ENCODE results near the gene SINHCAF. TPM values are rescaled to one million over a fixed set of nuclear protein-coding genes. Genes with fewer than 3 reads are reported as not detected.

SINHCAF gene
- total and polyA plus RNA-seq, 2 of the 8 experiments (the other 6 are each of a cell fraction or from before 2014, with no cell fraction given) = 138 to 576 TPM

DNA sequence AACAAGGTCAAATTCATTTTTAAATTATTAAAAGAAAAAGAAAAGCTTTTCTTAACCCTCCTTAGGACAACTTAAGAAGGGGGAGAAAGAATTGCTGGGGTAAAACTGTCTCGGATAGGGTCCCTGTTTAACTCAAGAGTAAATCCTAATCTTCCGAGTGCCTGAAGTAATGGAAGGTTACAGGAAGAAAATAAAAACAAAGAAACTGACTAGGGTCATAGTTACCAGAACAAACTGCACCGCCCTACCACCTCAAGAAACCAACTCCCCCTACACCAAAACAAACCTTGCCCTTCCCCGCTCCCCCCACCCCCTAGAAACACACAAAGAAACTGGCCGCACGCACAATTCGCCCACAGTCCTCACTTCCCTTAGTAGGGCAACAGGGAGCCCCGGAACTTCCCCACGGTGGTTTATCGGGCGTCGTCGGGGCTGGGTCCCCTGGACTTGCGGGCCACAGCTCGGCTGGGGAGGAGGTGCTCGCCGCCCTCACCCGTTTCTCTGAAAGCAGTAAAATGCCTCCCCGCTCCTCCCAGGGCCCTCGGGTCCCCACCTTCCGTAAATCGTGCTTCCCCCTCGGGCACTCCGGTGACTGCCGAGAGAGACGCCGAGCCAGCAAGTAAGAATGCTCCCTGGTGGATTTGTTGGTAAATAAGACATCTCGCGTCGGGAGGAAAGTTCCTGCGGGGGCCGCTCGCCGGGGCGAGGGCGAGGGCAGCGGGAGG, 2.4 kb downstream of the SINHCAF start:
- peak overlapping the region; percentile 95 to 99 (median 99) for H3K4me3 ChIP-seq (ENCODE audit: extremely low read depth in 1 of 4, insufficient read depth in 2 of 4, low read depth in 3 of 4, low read length in 4 of 4)
- peak overlapping the region; percentile 80; the same call in 1 of the 2 replicates for H2BK12ac ChIP-seq (ENCODE audit: low read depth, low read length)
- peaks cover 0 to 4% (median 0%) of the 10 kb centered on the region in 4 experiments; a peak in 2 of 8 replicates for H3K36me3 ChIP-seq (ENCODE audit: control insufficient read depth in 2 of 4, insufficient read depth in 4 of 4, low read length in 3 of 4)
- ChIA-PET POLR2A (ENCODE audit: partially characterized antibody) (interaction anchor here (0.6 to 6.3 kb wide), 23 partner anchors 9 to 559 kb away, joined by 3 to 85 read pairs (median 5); partner anchors contain the start of gene DENND5B), CTCF (ENCODE audit: partially characterized antibody) (interaction anchor here (0.6 kb wide), 1 partner anchor 148 kb away, joined by 3 read pairs; no protein-coding TSS in a partner anchor)
- peaks cover 68 to 83% of the 10 kb centered on the region in 2 experiments for H3K79me2 ChIP-seq (ENCODE audit: control insufficient read depth in 1 of 2, insufficient read depth in 2 of 2, low read length in 2 of 2)
- peaks cover 6 to 20% (median 13%) of the 10 kb centered on the region in 4 experiments; a peak in 6 of 7 replicates for H3K4me1 ChIP-seq (replicated peaks in 1 of 4; ENCODE audit: control insufficient read depth in 3 of 4, insufficient read depth in 4 of 4, low read length in 3 of 4)
- H3K18ac ChIP-seq (ENCODE audit: extremely low read depth, low read length) = peak overlapping the region; percentile 90
- peak overlapping the region; percentile 94 for H3K27ac ChIP-seq (ENCODE audit: low read depth, low read length)
- no peaks in the 10 kb centered on the region for H3K79me1 ChIP-seq (ENCODE audit: low read depth, low read length)
- H4K8ac ChIP-seq (ENCODE audit: extremely low read depth, insufficient read depth, low read length) = peak overlapping the region; percentile 98; the same call in 1 of the 2 replicates
- H3K9me3 ChIP-seq (ENCODE audit: insufficient read depth in 2 of 2, low read depth in 1 of 2, low read length in 1 of 2) = no peaks in the 10 kb centered on the region
- H4K91ac ChIP-seq (replicated peaks; ENCODE audit: insufficient read length, low read length) = peak overlapping the region; percentile 73
- no peak overlapping the region for H2BK120ac ChIP-seq (replicated peaks; ENCODE audit: low read depth, low read length)
- FAIRE-seq (no peak), DNase-seq (ENCODE audit: low read depth in 1 of 2, low spot score in 2 of 2) (peak in 1 of 2 experiments; percentile 67)
- H3K9ac ChIP-seq (replicated peaks in 1 of 4; ENCODE audit: extremely low read depth in 1 of 4, low read depth in 3 of 4, low read length in 3 of 4) = peak overlapping the region; percentile 98 to 99 (median 98)
- H2BK15ac ChIP-seq (ENCODE audit: low read length) = no peak overlapping the region
- H3K4me2 ChIP-seq (ENCODE audit: insufficient read depth in 1 of 2, low read depth in 2 of 2, low read length in 2 of 2) = peak overlapping the region; percentile 85 to 91
- no peaks in the 10 kb centered on the region for H3K27me3 ChIP-seq (replicated peaks in 1 of 4; ENCODE audit: control insufficient read depth in 3 of 4, extremely low read depth in 1 of 4, insufficient read depth in 3 of 4, low read length in 3 of 4)
- TF ChIP-seq, protein P1, sequence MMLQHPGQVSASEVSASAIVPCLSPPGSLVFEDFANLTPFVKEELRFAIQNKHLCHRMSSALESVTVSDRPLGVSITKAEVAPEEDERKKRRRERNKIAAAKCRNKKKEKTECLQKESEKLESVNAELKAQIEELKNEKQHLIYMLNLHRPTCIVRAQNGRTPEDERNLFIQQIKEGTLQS (IDR thresholded peaks at IDR 0.05; ENCODE audit: insufficient read depth, low read depth, low read length) = no peak
- peak; percentile 68 for TF ChIP-seq TBP (IDR thresholded peaks at IDR 0.05; ENCODE audit: low read depth, low read length)
- peak; percentile 62; the same call in 1 of the 2 replicates for TF ChIP-seq TAF1 (IDR thresholded peaks at IDR 0.05; ENCODE audit: low read depth, low read length)
- TF ChIP-seq POLR2A (IDR thresholded peaks at IDR 0.05; ENCODE audit: control extremely low read depth in 1 of 2, low read depth in 2 of 2, low read length in 2 of 2) = peak in 1 of 2 experiments; percentile 62; a peak in 2 of 3 replicates
- TF ChIP-seq CREB1 (IDR thresholded peaks at IDR 0.05) = no peak
- peak; percentile 34; the same call in 1 of the 2 replicates for TF ChIP-seq CHD1 (IDR thresholded peaks at IDR 0.05; ENCODE audit: low read depth, low read length)
- H2BK5ac ChIP-seq (ENCODE audit: low read depth, low read length) = peak overlapping the region; percentile 98
- H3K4ac ChIP-seq (replicated peaks; ENCODE audit: insufficient read length, low read depth, low read length) = peak overlapping the region; percentile 69
- H2AK5ac ChIP-seq (ENCODE audit: low read depth, low read length) = 0 out of 2 replicates have a peak overlapping the region, but pooled peaks have one; percentile 9
- H4K20me1 ChIP-seq (replicated peaks in 1 of 2; ENCODE audit: control insufficient read depth in 1 of 2, insufficient read depth in 2 of 2, low read length in 2 of 2) = peaks cover 24 to 35% of the 10 kb centered on the region in 2 experiments
- no peak overlapping the region for H3K14ac ChIP-seq (ENCODE audit: insufficient read length)
- peaks cover 2% of the 10 kb centered on the region; the same call in 1 of the 2 replicates for H3K23me2 ChIP-seq (ENCODE audit: low read depth, low read length)
- H3K23ac ChIP-seq (ENCODE audit: insufficient read length) = no peak overlapping the region
- 2% methylated on average over 35 of the region's 37 CpGs; no CpG with 5 or more reads in 1 of the 2 experiments for WGBS, 2 experiments (ENCODE audit: extremely low coverage in 1 of 2, insufficient coverage in 1 of 2, insufficient read length in 1 of 2, insufficient replicate concordance in 2 of 2, low coverage in 1 of 2, low lambda C conversion rate in 2 of 2, missing lambda C conversion rate in 1 of 2)
- peak overlapping the region; percentile 48 for H4K5ac ChIP-seq (ENCODE audit: insufficient read length, low read depth, low read length)
- H2BK20ac ChIP-seq (ENCODE audit: low read length) = no peak overlapping the region
- H2AFZ ChIP-seq (ENCODE audit: low read length) = no peak overlapping the region
- peak overlapping the region; percentile 71 for H3K56ac ChIP-seq (replicated peaks; ENCODE audit: insufficient read length, low read depth, low read length)
